GM21737 (cell line): ENCODE results near the gene CCDC178.

Experiments used
- ATAC-seq: cut with Tn5 transposase; IDR thresholded peaks from one replicate; pipeline ENCODE4 v1.9.1; 2021; ENCODE audit warnings: mild to moderate bottlenecking, moderate library complexity; ENCODE audit not compliant: unreplicated experiment

The CCDC178 gene

GRCh38 chr18:32922951-32923430, 517.5 kb downstream of the CCDC178 start:
- ATAC-seq: no peak

- ATAC-seq: no peak
These were observed 519.4 kb downstream of the CCDC178 start for GRCh38 chr18:32920796-32921787.

GRCh38 chr18:32919799-32920198, 520.7 kb downstream of the CCDC178 start:
- peak; percentile 92 for ATAC-seq

DNA sequence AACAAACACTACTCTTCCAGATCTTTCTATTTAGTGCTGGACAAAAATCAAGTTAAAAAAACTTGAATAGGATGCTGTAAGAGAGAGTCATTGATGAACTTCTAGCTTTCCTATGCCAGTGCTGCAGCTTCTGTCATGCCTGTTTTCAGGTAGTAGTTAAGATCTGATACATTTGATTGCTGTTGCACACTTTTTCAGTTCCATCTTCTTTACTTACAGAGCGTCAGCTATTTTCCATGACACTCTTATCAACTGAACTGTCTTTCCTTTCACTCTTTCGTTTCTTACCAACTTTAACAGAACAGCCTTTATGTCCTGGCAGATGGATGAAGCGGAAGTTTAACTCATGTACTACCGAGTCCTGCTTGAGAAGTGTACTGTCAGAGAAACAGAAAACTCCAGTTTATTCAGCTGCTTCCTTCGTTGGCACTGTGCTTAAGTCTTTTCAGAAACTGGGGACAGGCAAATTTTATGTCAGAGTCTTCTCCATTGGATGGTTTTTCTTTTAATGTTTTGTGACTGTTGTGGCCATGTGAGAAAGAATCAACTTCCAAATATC, 521.8 kb downstream of the CCDC178 start:
- no peak for ATAC-seq

DNA sequence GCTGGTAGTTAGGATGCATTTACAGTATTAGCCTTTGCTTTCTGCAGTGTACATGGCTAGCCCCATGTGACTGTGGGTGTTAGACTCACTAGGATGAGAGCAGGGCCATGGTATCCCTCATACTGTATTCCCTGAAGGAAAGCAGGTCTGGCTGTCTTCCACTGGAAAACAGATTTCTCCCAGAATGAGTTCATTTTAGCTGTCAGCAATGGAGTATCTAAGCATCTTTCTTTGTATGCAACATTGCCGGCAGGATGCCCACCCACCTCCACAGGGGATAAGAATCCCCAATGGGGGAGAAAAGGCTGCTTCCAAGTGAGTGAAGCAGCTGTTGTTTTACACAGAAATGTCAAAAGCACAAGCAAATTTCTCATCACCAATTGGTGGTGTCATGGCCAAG, 525.0 kb downstream of the CCDC178 start:
- no peak for ATAC-seq

DNA sequence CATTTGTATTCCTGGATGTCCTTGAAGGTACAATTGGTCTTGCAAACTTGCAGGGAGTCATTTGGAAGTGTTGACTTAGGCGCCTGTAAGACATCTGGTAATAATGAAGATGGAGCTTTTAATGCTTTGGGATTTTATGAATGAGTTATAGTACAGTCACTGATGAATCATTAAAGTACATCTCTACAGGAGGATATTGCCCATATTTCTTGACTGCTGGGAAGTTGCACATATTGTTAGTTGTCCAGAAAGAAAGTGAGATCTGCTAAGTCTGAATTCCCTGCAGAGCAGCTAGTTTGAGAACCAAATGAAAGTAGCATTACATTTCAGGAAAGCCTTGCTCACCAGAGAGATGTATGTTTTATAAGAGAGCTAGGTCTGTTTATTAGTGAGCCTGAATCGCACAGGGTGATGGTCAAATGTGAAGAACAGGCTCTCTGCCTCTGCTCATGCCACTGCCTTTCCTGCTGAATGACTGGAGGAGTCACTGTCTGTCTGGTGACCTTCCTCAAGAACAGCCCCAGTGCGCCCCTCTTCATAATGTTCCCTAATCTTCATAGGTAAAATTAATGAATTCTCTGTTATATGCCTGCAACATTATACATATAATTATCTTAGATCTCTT, 528.7 kb downstream of the CCDC178 start:
- ATAC-seq: no peak

DNA sequence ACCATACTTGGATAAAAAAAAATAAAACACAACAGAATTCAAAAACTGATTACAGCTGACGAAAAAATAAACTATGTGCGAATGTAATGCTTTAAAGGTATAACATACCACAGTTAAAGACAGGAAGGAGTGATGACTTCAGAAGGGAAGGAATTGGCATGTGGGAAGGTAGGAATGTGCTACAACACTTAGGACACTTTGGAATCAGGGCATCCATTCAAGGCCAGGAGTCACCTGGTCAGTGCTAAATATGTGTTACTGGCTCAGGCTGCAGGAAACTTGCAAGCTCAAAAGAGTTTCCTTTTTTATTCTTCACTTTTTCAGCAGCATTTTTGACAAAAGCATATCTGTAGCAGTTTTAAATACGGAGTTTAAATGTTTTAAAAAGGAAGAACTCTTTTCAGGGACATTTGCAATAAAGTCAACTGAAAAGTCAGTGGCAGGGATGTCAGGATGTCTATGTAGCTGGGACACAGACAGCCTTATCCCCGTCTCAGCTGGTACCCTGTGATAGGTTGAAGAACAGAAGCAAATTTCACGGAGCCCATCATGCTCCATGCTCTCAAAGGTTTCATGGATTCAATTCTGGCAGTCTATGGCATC, 529.7 kb downstream of the CCDC178 start:
- ATAC-seq: no peak

DNA sequence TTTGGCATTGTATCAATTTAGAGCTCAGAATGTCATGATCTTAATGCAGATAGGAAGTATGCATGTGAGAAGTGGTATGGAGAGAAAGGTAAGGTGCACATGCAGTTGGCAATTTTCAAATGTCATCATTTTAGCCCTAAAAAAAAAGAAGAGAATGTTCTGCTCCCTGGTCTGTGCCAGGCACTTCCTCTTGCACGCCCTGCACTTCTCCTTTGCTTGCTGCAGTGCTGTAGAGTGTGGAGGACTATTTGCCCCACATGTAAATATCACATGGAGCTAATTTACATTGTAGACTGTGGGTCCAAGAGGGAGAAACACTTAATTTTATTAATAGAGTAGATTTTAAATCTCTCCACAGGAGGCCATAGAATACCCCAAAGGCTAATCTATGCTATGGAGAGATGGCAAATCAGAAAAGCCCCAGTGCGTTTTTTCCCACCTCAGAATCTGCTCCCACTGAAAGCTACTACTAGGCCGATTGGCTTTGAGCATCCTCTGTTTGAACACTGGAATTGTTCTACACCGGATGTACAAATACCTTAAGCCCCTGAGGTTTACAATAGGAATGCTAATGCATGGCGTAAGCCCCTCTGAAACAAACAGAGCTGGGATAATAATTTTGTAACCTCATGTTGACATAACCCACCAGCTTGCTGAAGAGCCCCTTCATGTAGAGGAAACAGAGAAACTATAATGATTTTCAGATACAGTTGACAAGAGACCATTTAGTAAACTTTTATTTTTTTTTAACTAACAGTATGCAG, 530.5 kb downstream of the CCDC178 start:
- ATAC-seq: no peak

DNA sequence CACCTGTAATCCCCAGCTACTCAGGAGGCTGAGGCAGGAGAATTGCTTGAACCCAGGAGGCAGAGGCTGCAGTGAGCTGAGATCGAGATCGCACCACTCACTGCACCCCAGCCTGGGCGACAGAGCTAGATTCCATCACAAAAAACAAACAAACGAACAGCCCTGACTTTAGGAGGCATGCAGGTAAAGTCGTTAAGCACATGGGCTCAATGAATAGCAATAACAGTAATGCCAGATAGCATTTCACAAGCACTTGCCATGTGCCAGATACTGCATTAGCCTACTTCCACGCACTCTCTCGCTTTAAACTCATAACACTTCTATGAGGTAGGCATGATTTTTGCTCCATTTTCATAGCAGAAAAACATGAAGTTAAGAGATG, 532.1 kb downstream of the CCDC178 start:
- ATAC-seq: no peak

DNA sequence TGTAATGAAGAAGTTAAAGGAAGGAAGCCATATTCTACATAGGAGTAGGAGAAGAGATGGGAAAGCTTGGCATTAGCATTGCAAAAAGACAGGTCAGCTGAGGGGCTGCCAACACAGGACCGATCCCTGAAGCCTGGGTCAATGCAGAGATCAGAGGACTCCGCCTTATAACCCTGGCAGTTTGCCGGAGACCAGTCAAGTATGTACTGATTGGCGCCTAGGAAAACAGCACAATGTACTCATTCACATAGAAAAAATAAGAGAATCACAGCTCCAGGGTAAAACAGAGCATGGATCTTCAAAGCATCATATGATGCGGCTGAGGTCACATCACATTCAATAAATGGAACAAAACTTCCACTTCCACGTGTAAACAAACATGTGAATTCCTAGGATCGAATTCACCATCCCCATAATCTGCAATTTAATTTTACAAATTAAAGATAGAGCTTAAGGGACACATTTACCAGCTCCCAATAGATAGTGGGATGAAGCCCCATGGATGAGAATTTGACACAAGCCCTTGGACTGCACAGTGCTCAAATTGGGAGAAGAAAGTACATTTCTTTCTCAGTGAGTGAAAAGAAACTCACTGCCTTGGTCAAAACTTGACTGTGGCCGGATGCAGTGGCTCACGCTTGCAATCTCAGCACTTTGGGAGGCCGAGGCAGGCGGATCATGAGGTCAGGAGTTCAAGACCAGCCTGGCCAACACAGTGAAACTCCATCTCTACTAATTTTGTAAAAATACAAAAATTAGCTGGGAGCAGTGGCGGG, 532.7 kb downstream of the CCDC178 start:
- no peak for ATAC-seq

DNA sequence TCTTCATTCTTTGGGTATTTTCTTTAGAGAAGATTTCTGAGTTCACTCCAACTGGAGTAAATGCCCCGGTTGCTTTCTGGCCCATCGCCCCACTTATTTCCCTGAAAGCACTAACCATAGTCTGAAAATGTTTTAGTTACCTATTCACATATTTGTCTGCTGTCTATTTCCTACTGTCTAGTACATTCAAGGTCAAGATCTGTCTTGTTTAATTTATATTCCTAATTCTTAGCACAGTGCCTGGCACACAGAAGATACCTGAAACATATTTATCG, 533.3 kb downstream of the CCDC178 start:
- no peak for ATAC-seq

DNA sequence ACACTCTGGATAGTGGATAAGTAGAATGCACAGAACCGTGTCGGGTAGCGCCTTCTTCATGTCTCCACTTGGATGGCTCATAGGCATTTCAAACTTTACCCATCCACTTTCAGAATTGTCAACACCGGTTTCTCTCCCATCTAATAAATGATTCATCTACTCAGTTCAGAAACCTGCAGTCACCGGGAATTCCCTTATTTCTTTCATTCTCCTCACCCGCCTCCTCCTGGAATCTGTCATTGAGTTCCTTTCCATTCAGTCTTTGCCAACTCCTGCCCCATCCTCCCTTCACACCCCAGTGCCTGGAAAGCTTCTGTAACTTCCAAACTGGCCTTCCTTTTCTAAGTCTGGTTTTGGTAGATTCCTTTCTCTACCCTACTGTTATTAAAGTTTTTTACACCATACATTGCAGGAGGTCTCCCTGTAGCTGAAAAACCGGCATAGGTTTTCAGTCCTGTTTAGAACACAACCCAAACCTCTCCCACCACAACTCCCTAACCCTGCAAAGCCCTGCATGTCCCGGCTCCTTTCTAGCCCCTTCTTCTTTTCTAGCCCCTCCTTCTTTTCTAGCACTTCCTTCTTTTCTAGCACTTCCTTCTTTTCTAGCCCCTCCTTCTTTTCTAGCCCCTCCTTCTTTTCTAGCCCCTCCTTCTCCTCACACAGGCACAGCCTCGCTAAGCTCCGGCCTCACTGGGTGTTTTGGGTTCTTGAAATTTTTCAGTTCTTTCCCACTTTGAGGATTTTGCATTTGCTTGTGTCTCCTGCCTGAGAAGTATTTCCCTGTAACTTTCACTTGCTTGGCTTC, 533.8 kb downstream of the CCDC178 start:
- ATAC-seq: no peak

DNA sequence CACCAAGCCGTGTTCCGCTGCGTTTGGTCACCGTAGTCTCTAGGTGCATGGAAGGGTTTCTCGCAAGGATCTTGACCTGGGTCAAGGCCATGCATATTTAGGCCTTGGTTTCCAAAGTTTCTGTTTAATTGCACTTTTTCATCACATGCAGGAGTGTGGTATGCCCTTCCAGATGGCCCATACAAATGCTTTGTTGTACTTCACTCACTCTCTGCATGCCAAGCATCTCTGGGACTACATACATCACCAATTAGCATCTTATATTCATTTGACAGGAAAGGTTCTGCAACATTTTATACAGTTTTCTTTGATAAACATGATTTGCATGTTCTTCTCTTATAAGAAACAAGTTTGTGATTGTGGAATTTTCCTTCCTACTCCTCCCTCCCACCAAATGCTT, 534.9 kb downstream of the CCDC178 start:
- ATAC-seq: no peak

DNA sequence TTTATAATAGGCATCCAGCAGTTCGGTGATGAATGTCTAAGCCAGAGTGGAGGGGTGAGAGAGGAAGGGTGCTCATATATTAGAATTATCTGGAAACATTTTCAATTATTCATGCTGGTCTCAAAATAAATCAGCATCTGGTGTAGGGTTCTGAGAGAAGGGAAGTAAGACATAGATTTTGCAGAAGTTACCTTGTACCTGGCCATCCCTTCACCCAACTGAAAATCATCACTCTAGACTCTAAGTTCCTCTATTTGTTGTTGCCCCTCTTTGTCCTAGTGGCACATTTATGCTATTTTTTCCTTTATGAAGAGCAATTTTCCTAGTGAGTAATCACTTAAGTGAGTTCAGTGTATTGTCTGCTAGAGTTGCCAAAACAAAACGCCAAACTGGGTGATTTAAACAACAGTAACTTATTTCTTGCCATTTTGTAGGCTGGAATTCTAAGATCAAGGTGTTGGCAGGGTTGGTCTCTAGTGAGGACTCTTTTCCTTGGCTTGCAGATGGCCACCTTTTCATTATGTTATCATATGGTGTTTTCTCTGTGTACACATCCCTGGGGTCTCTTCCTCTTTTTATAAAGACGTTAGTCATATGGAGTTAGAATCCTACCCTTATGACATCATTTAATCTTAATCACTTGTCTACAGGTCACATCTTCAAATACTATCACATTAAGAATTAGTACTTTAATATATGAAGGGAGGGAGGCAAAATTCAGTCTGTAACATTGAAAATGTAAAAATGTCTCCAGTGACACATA, 537.8 kb downstream of the CCDC178 start:
- ATAC-seq: no peak

DNA sequence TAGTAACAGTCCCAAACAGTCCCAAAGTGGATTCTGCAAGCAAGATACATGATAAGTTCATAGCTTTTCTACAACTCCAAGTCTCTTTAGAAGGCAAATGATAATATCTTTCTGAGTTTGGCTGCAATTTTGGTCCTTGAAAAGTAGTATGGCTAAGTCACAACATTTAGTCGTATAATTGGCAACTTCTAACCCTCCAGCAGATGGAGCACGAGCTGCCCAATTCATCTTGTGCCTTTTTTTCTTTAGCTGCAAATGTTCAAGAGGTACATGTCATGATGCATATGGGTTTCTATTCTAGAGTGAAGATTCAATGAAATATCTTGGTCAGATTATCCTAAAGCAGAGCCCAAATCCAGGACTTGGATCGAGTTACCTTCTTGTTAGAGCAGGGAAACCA, 540.7 kb downstream of the CCDC178 start:
- ATAC-seq: no peak

DNA sequence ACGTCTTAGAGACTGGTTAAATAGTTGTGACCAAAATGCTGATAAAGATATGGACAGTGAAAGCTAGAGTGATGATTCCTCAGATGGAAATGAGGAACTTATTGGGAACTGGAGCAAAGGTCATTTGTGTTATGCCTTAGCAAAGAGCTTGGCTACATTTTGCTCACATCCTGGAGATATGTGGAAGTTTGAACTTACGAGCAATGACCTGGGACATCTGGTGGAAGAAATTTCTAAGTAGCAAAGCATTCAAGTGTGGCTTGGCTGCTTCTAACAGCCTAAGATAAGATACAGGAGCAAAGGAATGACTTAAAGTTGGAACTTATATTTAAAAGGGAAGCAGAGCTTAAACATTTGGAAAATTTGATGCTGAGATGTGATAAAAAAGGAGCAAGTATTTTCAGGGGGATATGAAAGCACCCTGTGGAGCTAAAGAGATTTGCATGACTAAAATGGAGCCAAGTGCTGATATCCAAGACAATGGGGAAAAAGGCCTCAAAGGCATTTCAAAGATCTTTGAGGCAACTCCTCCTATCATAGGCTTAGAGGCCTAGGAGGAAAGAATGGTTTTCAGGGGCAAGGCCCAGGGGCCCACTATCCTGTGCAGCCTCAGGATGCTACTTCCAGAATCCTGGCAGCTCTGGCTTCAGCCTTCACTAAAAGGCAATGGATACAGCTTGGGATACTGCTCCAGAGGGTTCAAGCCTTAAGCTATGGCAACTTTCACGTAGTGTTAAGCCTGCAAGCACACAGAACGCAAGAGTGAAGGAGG, 543.6 kb downstream of the CCDC178 start:
- ATAC-seq: no peak

- no peak for ATAC-seq
These were observed 546.6 kb downstream of the CCDC178 start for GRCh38 chr18:32893915-32894314.

DNA sequence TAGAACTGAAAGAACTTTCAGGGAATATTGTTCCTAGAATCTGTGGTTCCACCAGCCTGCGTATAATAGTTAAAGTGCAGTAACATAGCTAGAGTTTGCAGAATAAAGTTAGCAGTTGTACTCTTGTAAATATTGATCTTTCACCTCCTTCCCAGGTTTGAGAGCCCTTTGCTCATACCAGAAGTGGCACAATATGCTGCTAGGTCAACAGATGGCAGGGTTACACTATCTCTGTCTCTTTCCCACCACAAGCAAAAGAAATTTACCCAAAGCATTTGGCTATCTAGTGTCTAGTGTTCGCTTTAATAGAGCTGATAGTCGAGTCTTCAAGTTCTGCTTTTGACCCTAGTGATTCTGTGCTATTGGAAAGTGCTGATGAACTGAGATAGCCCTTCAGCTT, 548.7 kb downstream of the CCDC178 start:
- ATAC-seq: no peak
